SK-N-SH (cell line): Measurements from ENCODE around the gene CHST12. TPM values are rescaled to one million over a fixed set of nuclear protein-coding genes. Genes with fewer than 3 reads are reported as not detected.
"Not testable (repeated sequence)": the region's sequence is repeated elsewhere in the genome, so short reads cannot be mapped to it uniquely, and the experiment has no call there.

Experiments used
- CTCF ChIA-PET: fragments of 300-600, 350-600 bp; formaldehyde crosslinking; extraction: SDS; loops from one replicate; lab custom pipeline; 2021; lab: Yijun Ruan, JAX
- POLR2A ChIA-PET: fragments of 350-600 bp; sonication (Branson Sonifier 250); formaldehyde crosslinking; extraction: SDS; loops from one replicate; lab custom pipeline; 2020; ENCODE audit warnings: antibody characterized with exemption, inconsistent platforms; lab: Yijun Ruan, JAX
- DNase-seq: peaks from one replicate; pipeline ENCODE4 v3.0.0; 2012
- H2AFZ ChIP-seq: fragments of 200-600 bp; sonication (generic); 2 replicates; pipeline ENCODE4 v1.8.1; 2016; ENCODE audit warnings: antibody characterized with exemption, mild to moderate bottlenecking, low read depth
- H3F3A ChIP-seq: fragments of 200-600 bp; sonication (generic); replicated peaks from 2 replicates; pipeline ENCODE3; 2016; ENCODE audit warnings: antibody characterized with exemption, mild to moderate bottlenecking; ENCODE audit not compliant: insufficient read depth
- H3K27ac ChIP-seq, 2 experiments: fragments of 200-500 bp in 1 of 2; fragments of 200-600 bp in 1 of 2; sonication (Bioruptor generic) in 1 of 2; sonication (generic), shearing (Covaris generic) in 1 of 2; 2 replicates each; pipeline versions ENCODE4 v1.5.1 to v1.6.1; 2014 to 2016; ENCODE audit warnings: low read depth in 2 of 2, inconsistent platforms in 1 of 2, low read length in 1 of 2, mild to moderate bottlenecking in 1 of 2, mixed read lengths in 1 of 2
- H3K27me3 ChIP-seq: fragments of 200-600 bp; sonication (generic), shearing (Covaris generic); 2 replicates; pipeline ENCODE4 v1.6.1; 2016; ENCODE audit warnings: mixed run types; ENCODE audit not compliant: insufficient read depth
- H3K36me3 ChIP-seq, 2 experiments: fragments of 200-500 bp in 1 of 2; fragments of 200-600 bp in 1 of 2; sonication (Bioruptor generic) in 1 of 2; sonication (generic) in 1 of 2; replicated peaks in 1 of 2; 2 replicates each; pipeline versions ENCODE3 to v1.5.1; 2014 to 2016; ENCODE audit warnings: low read length in 1 of 2, mild to moderate bottlenecking in 1 of 2; ENCODE audit not compliant: insufficient read depth in 2 of 2, control insufficient read depth in 1 of 2
- H3K4me1 ChIP-seq, 2 experiments: fragments of 200-500 bp in 1 of 2; fragments of 200-600 bp in 1 of 2; sonication (Bioruptor generic) in 1 of 2; sonication (generic), shearing (Covaris generic) in 1 of 2; 2 replicates each; pipeline versions ENCODE4 v1.5.1 to v1.6.1; 2014 to 2016; ENCODE audit warnings: low read depth in 1 of 2, low read length in 1 of 2, mixed run types in 1 of 2; ENCODE audit not compliant: insufficient read depth in 2 of 2, control insufficient read depth in 1 of 2
- H3K4me2 ChIP-seq: fragments of 200-600 bp; sonication (generic), shearing (Covaris generic); 2 replicates; pipeline ENCODE4 v1.6.1; 2017; ENCODE audit warnings: mixed run types
- H3K4me3 ChIP-seq, 2 experiments: fragments of 200-500 bp in 1 of 2; fragments of 200-600 bp in 1 of 2; sonication (Bioruptor generic) in 1 of 2; sonication (generic), shearing (Covaris generic) in 1 of 2; 2 replicates each; pipeline versions ENCODE4 v1.5.1 to v1.8.1; 2014 to 2016; ENCODE audit warnings: low read depth in 2 of 2, inconsistent platforms in 1 of 2, low read length in 1 of 2, mild to moderate bottlenecking in 1 of 2, mixed read lengths in 1 of 2, moderate library complexity in 1 of 2
- H3K79me2 ChIP-seq: fragments of 200-600 bp; sonication (generic); 2 replicates; pipeline ENCODE4 v1.8.1; 2017; ENCODE audit warnings: mild to moderate bottlenecking; ENCODE audit not compliant: insufficient read depth
- H3K9ac ChIP-seq: fragments of 200-600 bp; sonication (generic); 2 replicates; pipeline ENCODE4 v1.6.1; 2017; ENCODE audit warnings: mixed run types
- H3K9me2 ChIP-seq: fragments of 200-600 bp; sonication (generic); 2 replicates; pipeline ENCODE4 v1.6.1; 2017; ENCODE audit warnings: mixed run types
- H3K9me3 ChIP-seq: fragments of 200-600 bp; sonication (generic); 2 replicates; pipeline ENCODE4 v1.6.1; 2017; ENCODE audit warnings: mixed run types, mild to moderate bottlenecking, moderate library complexity
- H4K20me1 ChIP-seq: fragments of 200-600 bp; sonication (generic); 2 replicates; pipeline ENCODE4 v1.6.1; 2017; ENCODE audit warnings: mild to moderate bottlenecking, mixed run types; ENCODE audit not compliant: insufficient read depth
- CTCF ChIP-seq: fragments of 200-600 bp; sonication (generic); IDR thresholded peaks from 2 replicates; pipeline ENCODE4 v1.6.1; 2017; ENCODE audit warnings: antibody characterized with exemption, mild to moderate bottlenecking, moderate library complexity
- ELF1 ChIP-seq: IDR thresholded peaks from 2 replicates; pipeline ENCODE4 v1.4.0; 2012
- EP300 ChIP-seq, 2 experiments: IDR thresholded peaks; 2 replicates each; pipeline versions ENCODE4 v1.4.0 to v1.6.1; 2012; ENCODE audit warnings: borderline replicate concordance in 1 of 2, low read depth in 1 of 2, low read length in 1 of 2
- EZH2phosphoT487 ChIP-seq: fragments of 200-600 bp; sonication (generic); IDR thresholded peaks from 2 replicates; pipeline ENCODE4 v1.6.1; 2017; ENCODE audit warnings: low read depth, mixed run types, mild to moderate bottlenecking, antibody characterized with exemption, moderate library complexity, borderline replicate concordance
- FOSL2 ChIP-seq: IDR thresholded peaks from 2 replicates; pipeline ENCODE4 v1.4.0; 2012; ENCODE audit warnings: low read depth, mild to moderate bottlenecking, moderate library complexity, borderline replicate concordance
- NRF1 ChIP-seq: IDR thresholded peaks from 2 replicates; pipeline ENCODE4 v1.6.1; 2012; ENCODE audit warnings: low read depth, mild to moderate bottlenecking, low read length
- RCOR1 ChIP-seq: fragments of 150-350 bp; IDR thresholded peaks from 2 replicates; pipeline ENCODE4 v1.6.1; 2017; ENCODE audit warnings: antibody characterized with exemption, low read length
- REST ChIP-seq: IDR thresholded peaks from 2 replicates; pipeline ENCODE4 v1.6.1; 2012; ENCODE audit warnings: mild to moderate bottlenecking, low read depth, low read length, moderate library complexity
- SIN3A ChIP-seq: IDR thresholded peaks from 2 replicates; pipeline ENCODE4 v1.6.1; 2012; ENCODE audit warnings: low read depth, mild to moderate bottlenecking, low read length, moderate library complexity, borderline replicate concordance
- TCF12 ChIP-seq: IDR thresholded peaks from 2 replicates; pipeline ENCODE4 v1.4.0; 2012
- TEAD4 ChIP-seq: IDR thresholded peaks from 2 replicates; pipeline ENCODE4 v1.4.0; 2012; ENCODE audit warnings: mild to moderate bottlenecking, borderline replicate concordance; ENCODE audit not compliant: insufficient read depth
- WGBS: methylation state at CpG from one replicate; pipeline ENCODE4 v1.1.6; 2017; ENCODE audit warnings: low lambda C conversion rate; 5-methylcytosine and 5-hydroxymethylcytosine counted together
- polyA plus RNA-seq, 3 experiments: library from polyadenylated mRNA; depleted of rRNA; stranded (reverse); fragments of >200 nt; gene quantifications; 2 replicates each; pipeline ENCODE4 v1.2.3, GENCODE V29; 2012

Gene CHST12
- polyA plus RNA-seq, 1 of the 3 experiments (the other 2 are of a cell fraction): 32.7 TPM

GRCh38 chr7:2452643-2453270 is 49.3 kb downstream of the CHST12 start (continued):
- no peak for TF ChIP-seq REST
- no peak for TF ChIP-seq TCF12
- TF ChIP-seq FOSL2: no peak
- TF ChIP-seq NRF1: no peak
- no peak for TF ChIP-seq EZH2phosphoT487
- TF ChIP-seq SIN3A: no peak
- TF ChIP-seq RCOR1: no peak
- TF ChIP-seq ELF1: no peak
- TF ChIP-seq CTCF: no peak
- no peak for TF ChIP-seq EP300 (IDR thresholded peaks at IDR 0.05; ENCODE audit: borderline replicate concordance in 1 of 2, low read depth in 1 of 2, low read length in 1 of 2)
- TF ChIP-seq TEAD4: no peak

- CTCF ChIA-PET: interaction anchor here (0.9 to 14.5 kb wide), 9 partner anchors 9 to 265 kb away, joined by 3 to 270 read pairs (median 6); partner anchors contain the start of gene GRIFIN
- H3K9me2 ChIP-seq, H3F3A ChIP-seq, H3K4me2 ChIP-seq, H3K4me1 ChIP-seq, H3K9ac ChIP-seq, H2AFZ ChIP-seq, H3K27me3 ChIP-seq, H3K27ac ChIP-seq, H4K20me1 ChIP-seq, H3K9me3 ChIP-seq, H3K36me3 ChIP-seq, DNase-seq, H3K79me2 ChIP-seq, POLR2A ChIA-PET, H3K4me3 ChIP-seq: not testable (repeated sequence)
- WGBS: 87% methylated on average over 3 of the region's 3 CpGs
These were observed 50.4 kb downstream of the CHST12 start for GRCh38 chr7:2453849-2454248.
